Neural progenitor cell (in vitro differentiated cells): Measurements from ENCODE around the gene PRSS35. TPM values are rescaled to one million over a fixed set of nuclear protein-coding genes. Genes with fewer than 3 reads are reported as not detected.

Experiments used
- DNase-seq: peaks from one replicate; pipeline ENCODE4 v3.0.0-alpha.2; 2016; ENCODE audit warnings: low spot score
- H2AFZ ChIP-seq: fragments of 200-600 bp; sonication (generic); replicated peaks from 2 replicates; pipeline ENCODE4 v1.6.1; 2016; ENCODE audit warnings: antibody characterized with exemption
- H3F3A ChIP-seq: fragments of 200-600 bp; sonication (generic); 2 replicates; pipeline ENCODE4 v1.6.1; 2016; ENCODE audit warnings: antibody characterized with exemption, low read depth
- H3K27ac ChIP-seq: fragments of 200-600 bp; sonication (generic); 2 replicates; pipeline ENCODE4 v1.5.1; 2016; ENCODE audit warnings: mild to moderate bottlenecking
- H3K27me3 ChIP-seq: fragments of 200-600 bp; sonication (generic); 2 replicates; pipeline ENCODE4 v1.6.1; 2016; ENCODE audit warnings: mild to moderate bottlenecking, moderate library complexity
- H3K36me3 ChIP-seq: fragments of 200-600 bp; sonication (generic); 2 replicates; pipeline ENCODE4 v1.5.1; 2016
- H3K4me1 ChIP-seq: fragments of 200-600 bp; sonication (generic); 2 replicates; pipeline ENCODE4 v1.6.1; 2016; ENCODE audit warnings: mixed run types
- H3K4me2 ChIP-seq: fragments of 200-600 bp; sonication (generic); 2 replicates; pipeline ENCODE4 v1.6.1; 2016
- H3K4me3 ChIP-seq: fragments of 200-600 bp; sonication (generic); 2 replicates; pipeline ENCODE4 v1.5.1; 2016
- H3K79me2 ChIP-seq: fragments of 200-600 bp; sonication (generic); 2 replicates; pipeline ENCODE4 v1.6.1; 2016; ENCODE audit warnings: low read depth
- H3K9ac ChIP-seq: fragments of 200-600 bp; sonication (generic); 2 replicates; pipeline ENCODE4 v1.6.1; 2016
- H3K9me3 ChIP-seq: fragments of 200-600 bp; sonication (generic); 2 replicates; pipeline ENCODE4 v1.5.1; 2016; ENCODE audit warnings: low read depth
- H4K20me1 ChIP-seq: fragments of 200-600 bp; sonication (generic); 2 replicates; pipeline ENCODE4 v1.6.1; 2016; ENCODE audit warnings: low read depth
- H3K27ac Mint-ChIP-seq: 3 replicates; pipeline ENCODE4 v1.8.0; 2021; ENCODE audit warnings: mixed read lengths
- H3K27me3 Mint-ChIP-seq: 2 replicates; pipeline ENCODE4 v1.8.0; 2022; ENCODE audit warnings: low read depth, mild to moderate bottlenecking, inconsistent platforms, moderate library complexity, mixed read lengths; ENCODE audit not compliant: insufficient read depth
- H3K36me3 Mint-ChIP-seq: 3 replicates; pipeline ENCODE4 v1.8.0; 2021; ENCODE audit warnings: mixed read lengths
- H3K4me1 Mint-ChIP-seq: 3 replicates; pipeline ENCODE4 v1.8.0; 2021; ENCODE audit warnings: mixed read lengths
- H3K4me3 Mint-ChIP-seq: 3 replicates; pipeline ENCODE4 v1.8.0; 2021; ENCODE audit warnings: mild to moderate bottlenecking, moderate library complexity, mixed read lengths
- H3K9me3 Mint-ChIP-seq: 3 replicates; pipeline ENCODE4 v1.8.0; 2020; ENCODE audit warnings: mixed read lengths
- EZH2 ChIP-seq: fragments of 200-600 bp; sonication (generic); IDR thresholded peaks from 2 replicates; pipeline ENCODE4 v1.6.1; 2017; ENCODE audit warnings: antibody characterized with exemption, mild to moderate bottlenecking, moderate library complexity
- EZH2phosphoT487 ChIP-seq: fragments of 200-600 bp; sonication (generic); IDR thresholded peaks from 2 replicates; pipeline ENCODE4 v1.6.1; 2017; ENCODE audit warnings: antibody characterized with exemption
- total RNA-seq: library from RNA; depleted of rRNA; stranded (reverse); fragments of >200 nt; gene quantifications from 2 replicates; pipeline ENCODE4 v1.2.3, GENCODE V29; 2015; ENCODE audit warnings: low replicate concordance
- TF ChIP-seq, protein P1 (sequence below): fragments of 200-600 bp; sonication (generic); IDR thresholded peaks from 2 replicates; pipeline ENCODE4 v1.5.1; 2017; ENCODE audit warnings: antibody characterized with exemption, mild to moderate bottlenecking

PRSS35 gene
- total RNA-seq, 1 donor from 2014 or later, result 4.5 TPM

- H3K4me3 Mint-ChIP-seq, result no peak overlapping the region
- Histone ChIP-seq H3K79me2 (no peaks in the 10 kb centered on the region), H3K27me3 (no peaks in the 10 kb centered on the region), H2AFZ (no peak overlapping the region), H3K4me3 (no peak overlapping the region), H3K4me1 (peaks cover 7% of the 10 kb centered on the region), H3K9me3 (no peaks in the 10 kb centered on the region), H3K27ac (no peak overlapping the region), H3F3A (no peaks in the 10 kb centered on the region), H4K20me1 (no peaks in the 10 kb centered on the region), H3K9ac (no peak overlapping the region), H3K4me2 (no peak overlapping the region), H3K36me3 (no peaks in the 10 kb centered on the region)
- no peaks in the 10 kb centered on the region for H3K9me3 Mint-ChIP-seq
- peaks cover 2% of the 10 kb centered on the region for H3K4me1 Mint-ChIP-seq
- DNase-seq, result no peak
- no peaks in the 10 kb centered on the region for H3K27me3 Mint-ChIP-seq
- no peaks in the 10 kb centered on the region for H3K36me3 Mint-ChIP-seq
- no peak overlapping the region for H3K27ac Mint-ChIP-seq
- TF ChIP-seq, protein P1, sequence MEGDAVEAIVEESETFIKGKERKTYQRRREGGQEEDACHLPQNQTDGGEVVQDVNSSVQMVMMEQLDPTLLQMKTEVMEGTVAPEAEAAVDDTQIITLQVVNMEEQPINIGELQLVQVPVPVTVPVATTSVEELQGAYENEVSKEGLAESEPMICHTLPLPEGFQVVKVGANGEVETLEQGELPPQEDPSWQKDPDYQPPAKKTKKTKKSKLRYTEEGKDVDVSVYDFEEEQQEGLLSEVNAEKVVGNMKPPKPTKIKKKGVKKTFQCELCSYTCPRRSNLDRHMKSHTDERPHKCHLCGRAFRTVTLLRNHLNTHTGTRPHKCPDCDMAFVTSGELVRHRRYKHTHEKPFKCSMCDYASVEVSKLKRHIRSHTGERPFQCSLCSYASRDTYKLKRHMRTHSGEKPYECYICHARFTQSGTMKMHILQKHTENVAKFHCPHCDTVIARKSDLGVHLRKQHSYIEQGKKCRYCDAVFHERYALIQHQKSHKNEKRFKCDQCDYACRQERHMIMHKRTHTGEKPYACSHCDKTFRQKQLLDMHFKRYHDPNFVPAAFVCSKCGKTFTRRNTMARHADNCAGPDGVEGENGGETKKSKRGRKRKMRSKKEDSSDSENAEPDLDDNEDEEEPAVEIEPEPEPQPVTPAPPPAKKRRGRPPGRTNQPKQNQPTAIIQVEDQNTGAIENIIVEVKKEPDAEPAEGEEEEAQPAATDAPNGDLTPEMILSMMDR, result no peak
- TF ChIP-seq EZH2 (no peak), EZH2phosphoT487 (no peak)
These were observed 46.0 kb upstream of the PRSS35 start for GRCh38 chr6:83466328-83466727.

GRCh38 chr6:83467620-83468036 lies 44.7 kb upstream of the PRSS35 start:
- Mint-ChIP-seq H3K27ac (no peak overlapping the region), H3K4me1 (peaks cover 1% of the 10 kb centered on the region), H3K9me3 (no peaks in the 10 kb centered on the region), H3K36me3 (no peaks in the 10 kb centered on the region), H3K4me3 (no peak overlapping the region), H3K27me3 (no peaks in the 10 kb centered on the region)
- TF ChIP-seq, protein P1, result no peak
- Histone ChIP-seq H3K36me3 (no peaks in the 10 kb centered on the region), H3K4me3 (no peak overlapping the region), H3K79me2 (no peaks in the 10 kb centered on the region), H3K9ac (no peak overlapping the region), H3K4me2 (no peak overlapping the region), H3F3A (no peaks in the 10 kb centered on the region), H3K27ac (no peak overlapping the region), H2AFZ (no peak overlapping the region), H3K27me3 (no peaks in the 10 kb centered on the region), H3K9me3 (no peaks in the 10 kb centered on the region), H3K4me1 (peaks cover 5% of the 10 kb centered on the region), H4K20me1 (no peaks in the 10 kb centered on the region)
- DNase-seq, result no peak

- no peaks in the 10 kb centered on the region for H3F3A ChIP-seq
- DNase-seq, result no peak
- no peaks in the 10 kb centered on the region for H3K79me2 ChIP-seq
- Mint-ChIP-seq H3K4me3 (no peak overlapping the region), H3K36me3 (no peaks in the 10 kb centered on the region), H3K4me1 (no peaks in the 10 kb centered on the region), H3K27me3 (no peaks in the 10 kb centered on the region), H3K27ac (no peak overlapping the region), H3K9me3 (no peaks in the 10 kb centered on the region)
- H3K36me3 ChIP-seq, result no peaks in the 10 kb centered on the region
- H2AFZ ChIP-seq, result no peak overlapping the region
- H3K4me2 ChIP-seq, result no peak overlapping the region
- H3K4me3 ChIP-seq, result no peak overlapping the region
- TF ChIP-seq EZH2, result no peak
- no peak for TF ChIP-seq EZH2phosphoT487
- TF ChIP-seq, protein P1, result no peak
- H4K20me1 ChIP-seq, result no peaks in the 10 kb centered on the region
- no peaks in the 10 kb centered on the region for H3K27me3 ChIP-seq
- H3K9me3 ChIP-seq, result no peaks in the 10 kb centered on the region
- H3K9ac ChIP-seq, result no peak overlapping the region
- H3K27ac ChIP-seq, result no peak overlapping the region
- peaks cover 8% of the 10 kb centered on the region for H3K4me1 ChIP-seq
These were observed 42.3 kb upstream of the PRSS35 start for GRCh38 chr6:83470001-83470400.

DNA sequence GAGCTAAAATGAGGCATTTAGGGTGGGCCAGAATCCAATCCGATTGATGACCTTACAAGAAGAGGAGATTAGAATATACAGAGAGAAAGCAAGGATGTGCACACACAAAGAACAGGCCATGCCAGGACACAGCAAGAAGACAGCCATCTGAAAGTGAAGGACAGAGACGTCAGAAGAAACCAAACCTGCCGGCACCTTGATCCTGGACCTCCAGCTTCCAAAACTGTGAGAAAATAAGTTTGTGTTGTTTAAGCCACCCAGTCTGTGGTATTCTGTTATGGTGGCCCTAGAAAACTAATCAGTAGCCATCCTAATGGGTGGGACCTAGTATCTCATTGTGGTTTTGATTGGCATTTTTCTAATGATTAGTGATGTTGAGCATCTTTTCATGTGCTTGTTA lies 41.7 kb upstream of the PRSS35 start:
- H3K36me3 ChIP-seq, result no peaks in the 10 kb centered on the region
- H4K20me1 ChIP-seq, result no peaks in the 10 kb centered on the region
- no peak for DNase-seq
- no peak overlapping the region for H2AFZ ChIP-seq
- Mint-ChIP-seq H3K4me3 (no peak overlapping the region), H3K27me3 (no peaks in the 10 kb centered on the region), H3K27ac (no peak overlapping the region), H3K36me3 (no peaks in the 10 kb centered on the region), H3K9me3 (no peaks in the 10 kb centered on the region), H3K4me1 (no peaks in the 10 kb centered on the region)
- no peaks in the 10 kb centered on the region for H3K27me3 ChIP-seq
- no peak overlapping the region for H3K9ac ChIP-seq
- no peak overlapping the region for H3K4me3 ChIP-seq
- H3K4me1 ChIP-seq, result peaks cover 8% of the 10 kb centered on the region
- no peaks in the 10 kb centered on the region for H3K79me2 ChIP-seq
- no peak overlapping the region for H3K4me2 ChIP-seq
- TF ChIP-seq EZH2 (no peak), EZH2phosphoT487 (no peak)
- TF ChIP-seq, protein P1, result no peak
- no peak overlapping the region for H3K27ac ChIP-seq
- no peaks in the 10 kb centered on the region for H3F3A ChIP-seq
- no peaks in the 10 kb centered on the region for H3K9me3 ChIP-seq
